Measurements from ENCODE around the gene COL13A1.

GRCh38 chr10:69959911-69960310, 158.2 kb downstream of the COL13A1 start:
- TF ChIP-seq POLR2AphosphoS5 (IDR thresholded peaks at IDR 0.05; ENCODE audit: low read depth, low read length) (no peak), POLR2A (IDR thresholded peaks at IDR 0.05; ENCODE audit: low read depth, low read length) (no peak), POU2F2 (IDR thresholded peaks at IDR 0.05; ENCODE audit: low read depth, low read length) (no peak)
